H9 (cell line): ENCODE measurements around the gene OSM. TPM values are rescaled to one million over a fixed set of nuclear protein-coding genes. Genes with fewer than 3 reads are reported as not detected.

Experiments used
- DNase-seq: peaks from one replicate; pipeline ENCODE4 v3.0.0-alpha.2; 2017
- H2AFZ ChIP-seq: one replicate; pipeline ENCODE4 v1.6.1; 2013; ENCODE audit warnings: mild to moderate bottlenecking, low read length, control low read depth, moderate library complexity
- H2AK5ac ChIP-seq: 2 replicates; pipeline ENCODE4 v1.6.1; 2013; ENCODE audit warnings: low read length, control low read depth, mixed read lengths; ENCODE audit not compliant: insufficient read length
- H2BK120ac ChIP-seq: one replicate; pipeline ENCODE4 v1.6.1; 2013; ENCODE audit warnings: low read depth, mild to moderate bottlenecking, low read length, control low read depth, inconsistent platforms; ENCODE audit not compliant: poor library complexity, severe bottlenecking
- H2BK12ac ChIP-seq: 2 replicates; pipeline ENCODE4 v1.6.1; 2013; ENCODE audit warnings: low read length, control low read depth, mixed read lengths, low read depth; ENCODE audit not compliant: insufficient read length
- H2BK15ac ChIP-seq: 2 replicates; pipeline ENCODE4 v1.6.1; 2013; ENCODE audit warnings: low read depth, low read length, control low read depth
- H2BK20ac ChIP-seq: one replicate; pipeline ENCODE4 v1.6.1; 2013; ENCODE audit warnings: low read depth, mild to moderate bottlenecking, low read length, control low read depth, inconsistent platforms; ENCODE audit not compliant: poor library complexity, severe bottlenecking
- H2BK5ac ChIP-seq: 2 replicates; pipeline ENCODE4 v1.6.1; 2013; ENCODE audit warnings: low read length, control low read depth, mixed read lengths; ENCODE audit not compliant: insufficient read length
- H3K14ac ChIP-seq: 2 replicates; pipeline ENCODE4 v1.6.1; 2013; ENCODE audit warnings: low read length, control low read depth; ENCODE audit not compliant: insufficient read depth
- H3K18ac ChIP-seq: 2 replicates; pipeline ENCODE4 v1.6.1; 2013; ENCODE audit warnings: low read depth, mild to moderate bottlenecking, mixed read lengths, low read length, control low read depth; ENCODE audit not compliant: insufficient read length
- H3K23ac ChIP-seq: 2 replicates; pipeline ENCODE4 v1.6.1; 2013; ENCODE audit warnings: low read length, control low read depth, mixed read lengths, low read depth; ENCODE audit not compliant: insufficient read length
- H3K23me2 ChIP-seq: 2 replicates; pipeline ENCODE4 v1.6.1; 2013; ENCODE audit warnings: low read depth, mild to moderate bottlenecking, mixed read lengths, low read length, control low read depth; ENCODE audit not compliant: insufficient read length, poor library complexity, severe bottlenecking
- H3K27ac ChIP-seq: 2 replicates; pipeline ENCODE4 v1.5.1; 2013; ENCODE audit warnings: low read length, control low read depth, mixed read lengths, low read depth; ENCODE audit not compliant: insufficient read length
- H3K27me3 ChIP-seq: 2 replicates; pipeline ENCODE4 v1.6.1; 2013; ENCODE audit warnings: low read length, control low read depth, inconsistent platforms; ENCODE audit not compliant: insufficient read depth
- H3K4ac ChIP-seq: 2 replicates; pipeline ENCODE4 v1.6.1; 2013; ENCODE audit warnings: low read depth, mild to moderate bottlenecking, control low read depth, inconsistent platforms, low read length, moderate library complexity
- H3K4me1 ChIP-seq: 2 replicates; pipeline ENCODE4 v1.6.1; 2013; ENCODE audit warnings: low read length, control low read depth, inconsistent platforms; ENCODE audit not compliant: insufficient read depth
- H3K4me2 ChIP-seq: 2 replicates; pipeline ENCODE4 v1.6.1; 2013; ENCODE audit warnings: low read length, control low read depth, mixed read lengths; ENCODE audit not compliant: insufficient read length, insufficient read depth
- H3K56ac ChIP-seq: 2 replicates; pipeline ENCODE4 v1.6.1; 2013; ENCODE audit warnings: low read depth, mild to moderate bottlenecking, mixed read lengths, low read length, control low read depth; ENCODE audit not compliant: insufficient read length
- H3K79me1 ChIP-seq: 2 replicates; pipeline ENCODE4 v1.6.1; 2013; ENCODE audit warnings: low read depth, mild to moderate bottlenecking, moderate library complexity, low read length, control low read depth, inconsistent platforms; ENCODE audit not compliant: insufficient read depth, poor library complexity, severe bottlenecking
- H3K79me2 ChIP-seq: 2 replicates; pipeline ENCODE4 v1.6.1; 2013; ENCODE audit warnings: low read length, control low read depth, inconsistent platforms; ENCODE audit not compliant: insufficient read depth
- H3K9ac ChIP-seq: 2 replicates; pipeline ENCODE4 v1.6.1; 2013; ENCODE audit warnings: low read length, control low read depth, mixed read lengths; ENCODE audit not compliant: insufficient read length; ENCODE audit errors: extremely low read depth
- H3K9me3 ChIP-seq: one replicate; pipeline ENCODE4 v1.6.1; 2013; ENCODE audit warnings: low read depth, low read length, inconsistent platforms; ENCODE audit not compliant: control insufficient read depth
- H3T11ph ChIP-seq: one replicate; pipeline ENCODE4 v1.6.1; 2013; ENCODE audit warnings: mild to moderate bottlenecking, low read length, control low read depth, inconsistent platforms
- H4K20me1 ChIP-seq: one replicate; pipeline ENCODE4 v1.6.1; 2013; ENCODE audit not compliant: control insufficient read depth, insufficient read length, insufficient read depth
- H4K5ac ChIP-seq: 2 replicates; pipeline ENCODE4 v1.6.1; 2013; ENCODE audit warnings: low read depth, mild to moderate bottlenecking, mixed read lengths, low read length, control low read depth; ENCODE audit not compliant: insufficient read length
- H4K8ac ChIP-seq: replicated peaks from 2 replicates; pipeline ENCODE4 v1.6.1; 2013; ENCODE audit warnings: low read length, control low read depth, mixed read lengths, low read depth; ENCODE audit not compliant: insufficient read length
- H4K91ac ChIP-seq: 2 replicates; pipeline ENCODE4 v1.6.1; 2013; ENCODE audit warnings: low read depth, mild to moderate bottlenecking, moderate library complexity, mixed read lengths, low read length, control low read depth; ENCODE audit not compliant: insufficient read length
- H3K27ac Mint-ChIP-seq, 3 experiments: 2 replicates in 2 of 3; 3 replicates in 1 of 3; pipeline ENCODE4 v1.8.0; 2020 to 2021; ENCODE audit warnings: mixed read lengths in 3 of 3, mild to moderate bottlenecking in 1 of 3, moderate library complexity in 1 of 3
- H3K27me3 Mint-ChIP-seq: 2 replicates; pipeline ENCODE4 v1.8.0; 2021; ENCODE audit warnings: low read depth, mild to moderate bottlenecking, moderate library complexity, mixed read lengths
- H3K36me3 Mint-ChIP-seq, 3 experiments: 2 replicates in 2 of 3; 3 replicates in 1 of 3; pipeline ENCODE4 v1.8.0; 2020 to 2021; ENCODE audit warnings: low read depth in 3 of 3, mixed read lengths in 3 of 3; ENCODE audit not compliant: insufficient read depth in 1 of 3
- H3K4me1 Mint-ChIP-seq, 2 experiments: 2 replicates each; pipeline ENCODE4 v1.8.0; 2020; ENCODE audit warnings: mixed read lengths in 2 of 2
- H3K4me3 Mint-ChIP-seq, 2 experiments: 2 replicates in 1 of 2; 3 replicates in 1 of 2; pipeline ENCODE4 v1.8.0; 2020 to 2021; ENCODE audit warnings: mild to moderate bottlenecking in 2 of 2, mixed read lengths in 2 of 2, moderate library complexity in 1 of 2
- H3K9me3 Mint-ChIP-seq, 2 experiments: 2 replicates in 1 of 2; 3 replicates in 1 of 2; pipeline ENCODE4 v1.8.0; 2020; ENCODE audit warnings: mild to moderate bottlenecking in 2 of 2, mixed read lengths in 2 of 2, moderate library complexity in 1 of 2
- CTCF ChIP-seq: fragments of 200-600 bp; sonication (generic); conservative IDR thresholded peaks from 3 replicates; pipeline ENCODE4 v1.8.0; 2021; ENCODE audit warnings: antibody characterized with exemption, mild to moderate bottlenecking
- WGBS: extraction: QIAGEN DNeasy Blood & Tissue Kit; methylation state at CpG from one replicate; pipeline ENCODE4 v1.1.7; 2013; ENCODE audit warnings: missing lambda C conversion rate, low lambda C conversion rate, mixed read lengths; ENCODE audit not compliant: insufficient read length; ENCODE audit errors: extremely low coverage; 5-methylcytosine and 5-hydroxymethylcytosine counted together
- total RNA-seq: library from RNA; stranded (reverse); gene quantifications from 2 replicates; pipeline ENCODE4 v1.2.1, GENCODE V29; 2021

Gene OSM
- total RNA-seq, 1 experiment from 2014 or later = not detected

DNA sequence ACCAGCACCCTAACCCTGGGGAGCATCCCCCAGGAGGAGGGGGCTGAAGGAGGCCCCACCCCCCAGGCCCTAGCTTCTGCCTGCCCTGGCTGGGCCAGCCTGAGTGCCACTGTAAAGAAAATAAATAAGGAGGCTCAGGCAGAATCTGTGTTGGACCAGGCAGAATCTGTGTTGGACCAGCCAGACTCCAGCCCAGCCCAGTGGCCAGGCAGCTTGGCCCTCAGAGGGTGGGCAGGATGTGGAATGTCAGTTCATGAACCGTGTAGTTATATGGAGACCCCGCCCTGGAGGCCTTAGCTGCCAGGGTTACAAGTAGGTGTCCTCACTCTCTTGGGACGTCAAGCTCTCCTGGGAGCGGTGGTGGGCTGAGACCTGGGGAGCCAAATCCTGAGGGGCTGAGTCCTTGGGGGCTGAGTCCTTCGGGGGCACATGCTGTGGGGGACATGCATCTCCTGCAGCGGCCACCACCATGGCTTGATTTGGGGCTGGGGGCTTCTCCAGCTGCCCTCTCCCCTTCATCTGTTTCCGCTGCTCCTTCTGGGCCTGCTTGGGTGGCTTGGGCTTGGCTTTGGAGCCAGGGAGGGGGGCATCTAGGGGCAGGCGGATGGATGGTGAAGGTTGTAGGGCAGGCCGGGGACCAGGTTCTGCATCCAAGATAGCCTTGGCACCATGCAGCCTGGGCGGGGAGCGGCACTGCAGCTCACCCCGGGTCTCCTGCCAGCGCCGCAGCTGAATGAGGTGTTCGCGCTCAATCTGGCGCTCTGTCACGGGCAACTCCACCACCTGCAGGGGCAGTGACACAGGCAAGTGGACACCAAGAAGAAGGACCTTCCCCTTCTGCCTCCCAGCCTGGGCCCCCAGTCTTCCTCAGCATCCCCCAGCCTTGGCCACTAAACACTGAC is 25.7 kb upstream of the OSM start:
- H3K27ac ChIP-seq = no peak overlapping the region
- no peak overlapping the region for H3K27ac Mint-ChIP-seq
- no peak for DNase-seq
- no peak overlapping the region for H2BK15ac ChIP-seq
- no peak overlapping the region for H2BK12ac ChIP-seq
- H3K36me3 Mint-ChIP-seq = peaks cover 4 to 12% (median 5%) of the 10 kb centered on the region in 3 experiments; a peak in 5 of 7 replicates
- no peak overlapping the region for H3K4ac ChIP-seq
- no peak overlapping the region for H3K4me3 Mint-ChIP-seq
- no peak overlapping the region for H2BK20ac ChIP-seq
- no peak overlapping the region for H2BK120ac ChIP-seq
- H3K9me3 Mint-ChIP-seq = no peaks in the 10 kb centered on the region
- peaks cover 5 to 16% of the 10 kb centered on the region in 2 experiments for H3K4me1 Mint-ChIP-seq
- no peak overlapping the region for H3T11ph ChIP-seq
- no peaks in the 10 kb centered on the region for H3K27me3 ChIP-seq
- no peaks in the 10 kb centered on the region for H3K27me3 Mint-ChIP-seq
- no peak for TF ChIP-seq CTCF
- H3K23ac ChIP-seq = no peak overlapping the region
- H3K79me2 ChIP-seq = no peaks in the 10 kb centered on the region
- no CpG with 5 or more reads among the region's 18 CpGs for WGBS
- no peak overlapping the region for H3K4me2 ChIP-seq
- H3K9me3 ChIP-seq = no peaks in the 10 kb centered on the region
- no peak overlapping the region for H3K18ac ChIP-seq
- H2AK5ac ChIP-seq = no peak overlapping the region
- no peaks in the 10 kb centered on the region; the same call in 1 of the 2 replicates for H3K4me1 ChIP-seq
- H4K5ac ChIP-seq = no peak overlapping the region
- no peak overlapping the region for H3K9ac ChIP-seq
- peaks cover 8% of the 10 kb centered on the region for H3K23me2 ChIP-seq
- H3K56ac ChIP-seq = no peak overlapping the region
- H4K8ac ChIP-seq = no peak overlapping the region
- no peak overlapping the region for H4K91ac ChIP-seq
- H2BK5ac ChIP-seq = no peak overlapping the region
- no peaks in the 10 kb centered on the region for H4K20me1 ChIP-seq
- H3K14ac ChIP-seq = no peak overlapping the region
- no peak overlapping the region for H2AFZ ChIP-seq
- no peaks in the 10 kb centered on the region for H3K79me1 ChIP-seq
